ENCODE data around the gene ATP13A5.

- TF ChIP-seq CTCF (conservative IDR thresholded peaks at IDR 0.05; ENCODE audit: low read length) (no peak), EZH2phosphoT487 (IDR thresholded peaks at IDR 0.05; ENCODE audit: borderline replicate concordance, low read depth, low read length) (no peak)
These were observed 138.1 kb downstream of the ATP13A5 start for GRCh38 chr3:193240436-193240849.
